ENCODE results near the gene URGCP. TPM values are rescaled to one million over a fixed set of nuclear protein-coding genes. Genes with fewer than 3 reads are reported as not detected.

The URGCP gene
- total RNA-seq, 1 experiment from 2014 or later, result 30.7 TPM

DNA sequence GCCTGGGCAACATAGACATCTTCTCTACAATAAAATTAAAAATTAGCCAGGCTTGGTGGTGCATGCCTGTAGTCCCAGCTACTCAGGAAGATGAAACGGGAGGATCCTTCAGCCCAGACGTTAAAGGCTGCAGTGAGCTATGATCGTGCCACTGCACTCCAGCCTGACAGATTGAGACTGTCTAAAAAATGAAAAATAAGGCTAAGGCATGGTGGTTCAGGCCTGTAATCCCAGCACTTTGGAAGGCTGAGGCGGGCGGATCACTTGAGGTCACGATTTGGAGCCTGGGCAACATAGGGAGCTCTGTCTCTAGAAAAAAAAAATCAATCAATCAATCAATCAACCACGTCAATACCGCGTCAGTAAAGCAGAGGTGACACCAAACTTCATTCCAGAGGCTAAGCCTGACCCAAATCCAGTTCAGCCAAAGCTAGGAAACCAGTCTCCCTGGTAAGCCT, 68.2 kb downstream of the URGCP start:
- H3K4me3 Mint-ChIP-seq, result no peak overlapping the region

More for the DNA sequence above, 68.2 kb downstream of the URGCP start:
- Mint-ChIP-seq H3K9me3 (no peaks in the 10 kb centered on the region), H3K27ac (no peak overlapping the region), H3K4me1 (peaks cover 3 to 11% of the 10 kb centered on the region in 2 experiments), H3K27me3 (ENCODE audit: low read depth) (no peaks in the 10 kb centered on the region), H3K36me3 (ENCODE audit: insufficient read depth in 1 of 3, low read depth in 3 of 3) (no peaks in the 10 kb centered on the region; a peak in 1 of 7 replicates)
- no peak overlapping the region for H3K27ac ChIP-seq (ENCODE audit: insufficient read length, low read depth, low read length)
- no peak overlapping the region for H3K18ac ChIP-seq (ENCODE audit: insufficient read length, low read depth, low read length)
- TF ChIP-seq, protein P1, sequence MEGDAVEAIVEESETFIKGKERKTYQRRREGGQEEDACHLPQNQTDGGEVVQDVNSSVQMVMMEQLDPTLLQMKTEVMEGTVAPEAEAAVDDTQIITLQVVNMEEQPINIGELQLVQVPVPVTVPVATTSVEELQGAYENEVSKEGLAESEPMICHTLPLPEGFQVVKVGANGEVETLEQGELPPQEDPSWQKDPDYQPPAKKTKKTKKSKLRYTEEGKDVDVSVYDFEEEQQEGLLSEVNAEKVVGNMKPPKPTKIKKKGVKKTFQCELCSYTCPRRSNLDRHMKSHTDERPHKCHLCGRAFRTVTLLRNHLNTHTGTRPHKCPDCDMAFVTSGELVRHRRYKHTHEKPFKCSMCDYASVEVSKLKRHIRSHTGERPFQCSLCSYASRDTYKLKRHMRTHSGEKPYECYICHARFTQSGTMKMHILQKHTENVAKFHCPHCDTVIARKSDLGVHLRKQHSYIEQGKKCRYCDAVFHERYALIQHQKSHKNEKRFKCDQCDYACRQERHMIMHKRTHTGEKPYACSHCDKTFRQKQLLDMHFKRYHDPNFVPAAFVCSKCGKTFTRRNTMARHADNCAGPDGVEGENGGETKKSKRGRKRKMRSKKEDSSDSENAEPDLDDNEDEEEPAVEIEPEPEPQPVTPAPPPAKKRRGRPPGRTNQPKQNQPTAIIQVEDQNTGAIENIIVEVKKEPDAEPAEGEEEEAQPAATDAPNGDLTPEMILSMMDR (conservative IDR thresholded peaks at IDR 0.05), result no peak
- H4K20me1 ChIP-seq (ENCODE audit: control insufficient read depth, insufficient read depth, insufficient read length), result no peaks in the 10 kb centered on the region
- peak overlapping the region; percentile 45 for H3K4me2 ChIP-seq (ENCODE audit: insufficient read depth, insufficient read length, low read length)
- no peaks in the 10 kb centered on the region for H3K9me3 ChIP-seq (ENCODE audit: control insufficient read depth, low read depth, low read length)
- no peak overlapping the region for H2BK20ac ChIP-seq (ENCODE audit: low read depth, low read length, poor library complexity, severe bottlenecking)
- no CpG with 5 or more reads among the region's 9 CpGs for WGBS (ENCODE audit: extremely low coverage, insufficient read length, low lambda C conversion rate)
- H3K4ac ChIP-seq (ENCODE audit: low read depth, low read length), result no peak overlapping the region
- H3K27me3 ChIP-seq (ENCODE audit: insufficient read depth, low read length), result no peaks in the 10 kb centered on the region
- H3K23me2 ChIP-seq (ENCODE audit: insufficient read length, low read depth, low read length, poor library complexity, severe bottlenecking), result no peaks in the 10 kb centered on the region
- no peak overlapping the region for H3K9ac ChIP-seq (ENCODE audit: extremely low read depth, insufficient read length, low read length)
- H3K23ac ChIP-seq (ENCODE audit: insufficient read length, low read depth, low read length), result no peak overlapping the region
- no peak overlapping the region for H2BK120ac ChIP-seq (ENCODE audit: low read depth, low read length, poor library complexity, severe bottlenecking)
- no peak overlapping the region for H4K8ac ChIP-seq (replicated peaks; ENCODE audit: insufficient read length, low read depth, low read length)
- no peak overlapping the region for H3T11ph ChIP-seq (ENCODE audit: low read length)
- no peak overlapping the region for H2AK5ac ChIP-seq (ENCODE audit: insufficient read length, low read length)
- no peak overlapping the region for H2BK15ac ChIP-seq (ENCODE audit: low read depth, low read length)
- peaks cover 4% of the 10 kb centered on the region; the same call in 1 of the 2 replicates for H3K4me1 ChIP-seq (ENCODE audit: insufficient read depth, low read length)
- no peaks in the 10 kb centered on the region for H3K79me2 ChIP-seq (ENCODE audit: insufficient read depth, low read length)
- no peak for DNase-seq
- no peaks in the 10 kb centered on the region for H3K79me1 ChIP-seq (ENCODE audit: insufficient read depth, low read depth, low read length, poor library complexity, severe bottlenecking)
- H4K91ac ChIP-seq (ENCODE audit: insufficient read length, low read depth, low read length), result no peak overlapping the region
- H3K14ac ChIP-seq (ENCODE audit: insufficient read depth, low read length), result no peak overlapping the region
- no peak overlapping the region for H3K56ac ChIP-seq (ENCODE audit: insufficient read length, low read depth, low read length)
- H2AFZ ChIP-seq (ENCODE audit: low read length), result peak overlapping the region; percentile 99
- no peak overlapping the region for H4K5ac ChIP-seq (ENCODE audit: insufficient read length, low read depth, low read length)
- H2BK12ac ChIP-seq (ENCODE audit: insufficient read length, low read depth, low read length), result no peak overlapping the region
- H2BK5ac ChIP-seq (ENCODE audit: insufficient read length, low read length), result no peak overlapping the region

Measured in H9 (cell line).